Activated CD4-positive, alpha-beta T cell treated with anti-CD3 and anti-CD28 coated beads, Interleukin-2, amount 10 ng/mL, durations not matched to agents 24 days and 14 days (primary cell): ENCODE measurements around the gene CENPH. TPM values are rescaled to one million over a fixed set of nuclear protein-coding genes. Genes with fewer than 3 reads are reported as not detected.
A peak's percentile ranks its signal among the peaks of the same experiment; 100 is the strongest.
"Not testable (repeated sequence)": the region's sequence is repeated elsewhere in the genome, so short reads cannot be mapped to it uniquely, and the experiment has no call there.

ENCODE experiments used
- DNase-seq: peaks from one replicate; pipeline ENCODE4 v3.0.0; 2022
- H3K27ac Mint-ChIP-seq: one replicate; pipeline ENCODE4 v1.8.0; 2022; ENCODE audit warnings: mild to moderate bottlenecking, mixed read lengths
- H3K27me3 Mint-ChIP-seq: one replicate; pipeline ENCODE4 v1.8.0; 2022; ENCODE audit warnings: mixed read lengths
- H3K36me3 Mint-ChIP-seq: one replicate; pipeline ENCODE4 v1.8.0; 2022; ENCODE audit warnings: low read depth, mild to moderate bottlenecking, mixed read lengths
- H3K4me1 Mint-ChIP-seq: one replicate; pipeline ENCODE4 v1.8.0; 2021; ENCODE audit warnings: mixed read lengths
- H3K4me3 Mint-ChIP-seq: one replicate; pipeline ENCODE4 v1.8.0; 2022; ENCODE audit warnings: mild to moderate bottlenecking, moderate library complexity, mixed read lengths
- H3K9me3 Mint-ChIP-seq: one replicate; pipeline ENCODE4 v1.8.0; 2021; ENCODE audit warnings: mixed read lengths
- intact Hi-C: fragments of 100-400 bp; cut with micrococcal nuclease; formaldehyde crosslinking; loops from one replicate; pipeline ENCODE4 v1.15.1; 2023
- total RNA-seq: library from RNA; stranded (reverse); gene quantifications from 2 replicates; pipeline ENCODE4 v1.2.3, GENCODE V29; 2022

The CENPH gene, protein sequence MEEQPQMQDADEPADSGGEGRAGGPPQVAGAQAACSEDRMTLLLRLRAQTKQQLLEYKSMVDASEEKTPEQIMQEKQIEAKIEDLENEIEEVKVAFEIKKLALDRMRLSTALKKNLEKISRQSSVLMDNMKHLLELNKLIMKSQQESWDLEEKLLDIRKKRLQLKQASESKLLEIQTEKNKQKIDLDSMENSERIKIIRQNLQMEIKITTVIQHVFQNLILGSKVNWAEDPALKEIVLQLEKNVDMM
- 40.7 and 42.4 TPM in 2 replicates for total RNA-seq

DNA sequence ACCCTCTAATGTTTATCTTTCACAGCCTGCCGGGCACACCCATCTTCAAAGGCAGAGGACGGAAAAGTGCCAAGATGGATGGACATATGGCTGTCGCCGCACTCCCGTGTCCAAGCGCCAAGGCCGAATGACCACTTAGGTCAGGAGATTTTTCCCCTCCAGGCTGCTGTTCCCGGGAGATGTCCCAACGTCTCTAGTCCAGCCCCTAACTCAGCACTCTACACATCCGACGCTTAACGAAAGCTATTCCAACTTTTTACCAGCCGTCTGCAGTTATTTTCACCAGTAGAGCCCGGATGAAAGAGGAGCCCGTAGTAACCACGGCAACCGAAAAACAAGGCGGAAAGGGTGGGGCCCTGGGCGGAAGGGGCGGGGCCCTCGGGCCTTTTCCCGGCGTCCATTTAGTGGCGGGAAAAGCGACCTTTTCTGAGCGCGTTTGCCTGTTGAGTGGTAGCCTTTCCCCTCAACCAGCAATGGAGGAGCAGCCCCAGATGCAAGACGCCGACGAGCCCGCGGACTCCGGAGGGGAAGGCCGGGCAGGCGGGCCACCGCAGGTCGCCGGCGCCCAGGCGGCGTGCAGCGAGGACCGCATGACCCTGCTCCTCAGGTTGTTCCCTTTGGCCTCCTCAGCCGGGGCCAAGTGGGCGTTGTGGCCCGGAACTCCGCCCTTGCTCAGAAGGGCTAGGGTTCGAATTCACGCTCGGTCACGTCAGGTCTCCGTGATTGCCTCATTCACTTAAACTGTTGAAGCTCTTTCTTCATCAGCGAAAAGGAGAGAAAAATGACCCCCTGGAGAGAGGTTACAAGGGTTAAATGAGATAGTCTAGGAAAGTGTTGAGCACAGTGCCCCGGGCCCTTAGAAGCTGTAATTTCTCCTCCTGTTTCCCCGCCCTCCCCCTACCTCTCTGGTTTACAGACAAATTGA lies at the start of gene CENPH:
Gene CENPH, plus strand, starts transcription at position 422 of the 925 bp plus-strand sequence. Its CDS starts 52 bp downstream, at position 474.
- H3K4me3 Mint-ChIP-seq: peak within 1 kb of the TSS; percentile 95
- peaks cover 8% of the 10 kb centered on the region for H3K4me1 Mint-ChIP-seq
- peaks cover 8% of the 10 kb centered on the region for H3K36me3 Mint-ChIP-seq
- H3K27ac Mint-ChIP-seq: peak within 1 kb of the TSS; percentile 97
- no peaks in the 10 kb centered on the region for H3K9me3 Mint-ChIP-seq
- intact Hi-C loops: loop anchor here (1.0 kb wide), 6 partner anchors 22 to 180 kb away; partner anchors contain the start of genes AK6, CCDC125, CCNB1 and CDK7
- H3K27me3 Mint-ChIP-seq: no peaks in the 10 kb centered on the region
- DNase-seq: peak; percentile 99

DNA sequence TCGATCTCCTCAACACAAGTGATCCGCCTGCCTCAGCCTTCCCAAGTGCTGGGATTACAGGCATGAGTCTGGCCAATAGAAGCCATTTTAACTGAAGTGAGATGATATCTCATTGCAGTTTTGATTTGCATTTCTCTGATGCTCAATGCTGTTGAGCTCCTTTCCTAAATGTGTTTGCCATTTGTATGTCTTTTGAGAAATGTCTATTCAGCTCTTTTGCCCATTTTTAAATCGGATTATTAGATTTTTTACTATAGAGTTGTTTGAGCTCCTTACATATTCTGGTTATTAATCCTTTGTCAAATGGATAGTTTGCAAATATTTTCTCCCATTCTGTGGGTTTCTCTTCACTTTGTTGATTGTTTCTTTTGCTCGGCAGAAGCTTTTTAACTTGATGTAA lies 49.1 kb upstream of the CENPH start:
- H3K27ac Mint-ChIP-seq, H3K9me3 Mint-ChIP-seq, H3K36me3 Mint-ChIP-seq, H3K4me3 Mint-ChIP-seq, H3K4me1 Mint-ChIP-seq, DNase-seq, intact Hi-C loops, H3K27me3 Mint-ChIP-seq: not testable (repeated sequence)

- H3K27ac Mint-ChIP-seq: no peak overlapping the region
- no peak overlapping the region for H3K4me3 Mint-ChIP-seq
- H3K9me3 Mint-ChIP-seq: peaks cover 4% of the 10 kb centered on the region
- no peaks in the 10 kb centered on the region for H3K27me3 Mint-ChIP-seq
- no peak for DNase-seq
- peaks cover under 1% of the 10 kb centered on the region for H3K36me3 Mint-ChIP-seq
- no peaks in the 10 kb centered on the region for H3K4me1 Mint-ChIP-seq
- intact Hi-C loops: no loop called here
Measured at GRCh38 chr5:69140827-69141226, 48.6 kb upstream of the CENPH start.

- H3K9me3 Mint-ChIP-seq, H3K36me3 Mint-ChIP-seq, H3K4me3 Mint-ChIP-seq, H3K4me1 Mint-ChIP-seq, H3K27me3 Mint-ChIP-seq, DNase-seq, intact Hi-C loops, H3K27ac Mint-ChIP-seq: not testable (repeated sequence)
Measured at GRCh38 chr5:69148576-69148975, 40.8 kb upstream of the CENPH start.

- Mint-ChIP-seq H3K9me3 (peaks cover 2% of the 10 kb centered on the region), H3K4me1 (peaks cover 1% of the 10 kb centered on the region), H3K36me3 (no peaks in the 10 kb centered on the region), H3K4me3 (no peak overlapping the region), H3K27me3 (no peaks in the 10 kb centered on the region), H3K27ac (no peak overlapping the region)
- intact Hi-C loops: no loop called here
- no peak for DNase-seq
Measured at GRCh38 chr5:69148981-69149675, 40.3 kb upstream of the CENPH start.

- peaks cover 1% of the 10 kb centered on the region for H3K4me1 Mint-ChIP-seq
- no peak for DNase-seq
- intact Hi-C loops: no loop called here
- H3K27ac Mint-ChIP-seq: no peak overlapping the region
- H3K4me3 Mint-ChIP-seq: no peak overlapping the region
- no peaks in the 10 kb centered on the region for H3K36me3 Mint-ChIP-seq
- no peaks in the 10 kb centered on the region for H3K27me3 Mint-ChIP-seq
- peaks cover 2% of the 10 kb centered on the region for H3K9me3 Mint-ChIP-seq
Measured at GRCh38 chr5:69149676-69150010, 39.7 kb upstream of the CENPH start.

GRCh38 chr5:69152731-69153130 lies 36.7 kb upstream of the CENPH start:
- Mint-ChIP-seq H3K9me3 (no peaks in the 10 kb centered on the region), H3K4me1 (no peaks in the 10 kb centered on the region), H3K36me3 (no peaks in the 10 kb centered on the region), H3K27ac (no peak overlapping the region), H3K27me3 (no peaks in the 10 kb centered on the region), H3K4me3 (no peak overlapping the region)
- DNase-seq: no peak
- intact Hi-C loops: no loop called here

- no peaks in the 10 kb centered on the region for H3K4me1 Mint-ChIP-seq
- DNase-seq: no peak
- H3K27me3 Mint-ChIP-seq: no peaks in the 10 kb centered on the region
- H3K27ac Mint-ChIP-seq: no peak overlapping the region
- H3K9me3 Mint-ChIP-seq: no peaks in the 10 kb centered on the region
- intact Hi-C loops: no loop called here
- H3K4me3 Mint-ChIP-seq: no peak overlapping the region
- H3K36me3 Mint-ChIP-seq: no peaks in the 10 kb centered on the region
Measured at GRCh38 chr5:69156456-69156855, 32.9 kb upstream of the CENPH start.

DNA sequence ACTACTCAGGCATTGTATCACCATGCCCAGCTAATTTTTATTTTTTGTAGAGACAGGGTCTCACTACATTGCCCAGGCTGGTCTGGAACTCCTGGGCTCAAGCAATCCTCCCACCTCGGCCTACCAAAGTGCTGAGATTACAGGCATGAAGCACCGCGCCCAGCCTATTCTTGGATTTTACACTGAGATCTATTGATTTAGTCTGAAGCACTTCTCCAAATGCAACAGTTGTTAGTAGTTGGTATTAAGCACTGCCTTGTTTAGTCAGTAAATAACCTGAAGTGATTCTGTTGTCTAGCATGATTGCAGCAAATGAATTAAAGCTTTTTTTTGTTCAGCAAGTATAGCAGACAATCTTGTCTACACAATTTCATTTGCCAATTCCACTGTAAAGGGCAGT lies 31.3 kb upstream of the CENPH start:
- Mint-ChIP-seq H3K27me3 (no peaks in the 10 kb centered on the region), H3K36me3 (no peaks in the 10 kb centered on the region), H3K9me3 (no peaks in the 10 kb centered on the region), H3K4me3 (no peak overlapping the region), H3K27ac (no peak overlapping the region), H3K4me1 (no peaks in the 10 kb centered on the region)
- intact Hi-C loops: no loop called here
- DNase-seq: no peak

DNA sequence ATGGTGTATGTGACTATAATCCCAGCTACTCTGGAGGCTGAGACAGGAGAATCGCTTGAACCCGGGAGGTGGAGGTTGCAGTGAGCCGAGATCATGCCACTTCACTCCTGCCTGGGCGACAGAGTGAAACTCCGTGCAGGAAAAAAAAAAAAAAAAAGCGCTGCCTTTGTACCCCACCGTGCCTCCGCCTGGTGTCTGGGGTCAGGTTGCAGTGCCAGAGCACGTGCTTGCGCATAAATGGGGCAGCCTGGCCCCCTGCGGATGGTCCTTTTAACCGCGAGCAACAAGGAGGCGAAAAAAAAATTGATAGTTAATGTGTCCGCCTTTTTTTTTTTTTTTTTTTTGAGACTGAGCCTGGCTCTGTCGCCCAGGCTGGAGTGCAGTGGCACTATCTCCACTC lies 28.7 kb upstream of the CENPH start:
- H3K9me3 Mint-ChIP-seq: no peaks in the 10 kb centered on the region
- no peaks in the 10 kb centered on the region for H3K36me3 Mint-ChIP-seq
- no peak for DNase-seq
- H3K4me3 Mint-ChIP-seq: no peak overlapping the region
- intact Hi-C loops: no loop called here
- H3K4me1 Mint-ChIP-seq: peaks cover under 1% of the 10 kb centered on the region
- no peaks in the 10 kb centered on the region for H3K27me3 Mint-ChIP-seq
- H3K27ac Mint-ChIP-seq: no peak overlapping the region

DNA sequence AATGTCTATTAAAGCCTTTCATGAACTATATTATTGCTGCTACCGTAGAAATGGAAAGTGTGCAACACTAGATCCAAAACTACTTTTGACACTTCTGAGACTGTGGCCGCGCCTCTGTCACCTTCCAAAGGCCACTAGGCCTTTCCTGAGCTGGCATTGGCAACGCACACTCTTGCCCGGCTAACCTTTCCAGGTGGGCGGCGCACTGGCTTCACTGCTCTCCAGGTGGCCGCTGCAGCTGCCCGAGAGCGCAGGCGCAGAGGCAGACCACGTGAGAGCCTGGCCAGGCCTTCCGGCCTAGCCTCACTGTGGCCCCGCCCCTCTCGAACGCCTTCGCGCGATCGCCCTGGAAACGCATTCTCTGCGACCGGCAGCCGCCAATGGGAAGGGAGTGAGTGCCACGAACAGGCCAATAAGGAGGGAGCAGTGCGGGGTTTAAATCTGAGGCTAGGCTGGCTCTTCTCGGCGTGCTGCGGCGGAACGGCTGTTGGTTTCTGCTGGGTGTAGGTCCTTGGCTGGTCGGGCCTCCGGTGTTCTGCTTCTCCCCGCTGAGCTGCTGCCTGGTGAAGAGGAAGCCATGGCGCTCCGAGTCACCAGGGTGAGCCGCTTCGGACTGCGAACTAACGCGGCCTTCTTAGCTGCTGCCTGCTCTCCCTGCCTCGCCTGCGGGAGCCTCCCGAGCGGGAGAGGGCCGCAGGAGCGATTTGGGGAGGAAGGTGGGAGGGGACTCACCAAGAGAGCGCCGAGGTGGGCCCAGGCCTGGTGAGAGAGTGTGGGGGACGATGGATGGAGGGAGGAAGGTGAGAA lies 22.5 kb upstream of the CENPH start, which contains the start of gene CCNB1:
Gene CCNB1, plus strand, starts transcription at position 465 of the 807 bp plus-strand sequence. Its CDS starts 113 bp downstream, at position 578.
- H3K4me3 Mint-ChIP-seq: peak within 1 kb of the TSS; percentile 98
- H3K36me3 Mint-ChIP-seq: peaks cover 39% of the 10 kb centered on the region
- peak; percentile 100 for DNase-seq
- H3K27ac Mint-ChIP-seq: peak within 1 kb of the TSS; percentile 95
- peaks cover 33% of the 10 kb centered on the region for H3K4me1 Mint-ChIP-seq
- intact Hi-C loops: loop anchor here (1.0 to 5.0 kb wide), 6 partner anchors 22 to 950 kb away; partner anchors contain the start of genes AK6, CDK7, CENPH and PIK3R1
- no peaks in the 10 kb centered on the region for H3K9me3 Mint-ChIP-seq
- peaks cover 2% of the 10 kb centered on the region for H3K27me3 Mint-ChIP-seq

GRCh38 chr5:69167493-69167855 lies 21.9 kb upstream of the CENPH start:
- H3K4me1 Mint-ChIP-seq: peaks cover 35% of the 10 kb centered on the region
- peak overlapping the region; percentile 98 for H3K4me3 Mint-ChIP-seq
- intact Hi-C loops: loop anchor here (1.0 to 5.0 kb wide), 6 partner anchors 22 to 950 kb away; partner anchors contain the start of genes AK6, CDK7, CENPH and PIK3R1
- peak overlapping the region; percentile 95 for H3K27ac Mint-ChIP-seq
- no peaks in the 10 kb centered on the region for H3K9me3 Mint-ChIP-seq
- H3K36me3 Mint-ChIP-seq: peaks cover 43% of the 10 kb centered on the region
- no peak for DNase-seq
- peaks cover 2% of the 10 kb centered on the region for H3K27me3 Mint-ChIP-seq

GRCh38 chr5:69167929-69168328 lies 21.5 kb upstream of the CENPH start:
- Mint-ChIP-seq H3K4me3 (peak overlapping the region; percentile 98), H3K4me1 (peaks cover 38% of the 10 kb centered on the region), H3K27ac (peak overlapping the region; percentile 95), H3K36me3 (peaks cover 46% of the 10 kb centered on the region), H3K9me3 (no peaks in the 10 kb centered on the region), H3K27me3 (peaks cover 2% of the 10 kb centered on the region)
- intact Hi-C loops: loop anchor here (1.0 to 5.0 kb wide), 6 partner anchors 21 to 951 kb away; partner anchors contain the start of genes AK6, CDK7, CENPH and PIK3R1
- peak; percentile 64 for DNase-seq
